H9 (cell line): Measurements from ENCODE around the gene CDYL2. TPM values are rescaled to one million over a fixed set of nuclear protein-coding genes. Genes with fewer than 3 reads are reported as not detected.

Experiments
- DNase-seq: peaks from one replicate; pipeline ENCODE4 v3.0.0-alpha.2; 2017
- H2AFZ ChIP-seq: one replicate; pipeline ENCODE4 v1.6.1; 2013; ENCODE audit warnings: mild to moderate bottlenecking, low read length, control low read depth, moderate library complexity
- H2AK5ac ChIP-seq: 2 replicates; pipeline ENCODE4 v1.6.1; 2013; ENCODE audit warnings: low read length, control low read depth, mixed read lengths; ENCODE audit not compliant: insufficient read length
- H2BK120ac ChIP-seq: one replicate; pipeline ENCODE4 v1.6.1; 2013; ENCODE audit warnings: low read depth, mild to moderate bottlenecking, low read length, control low read depth, inconsistent platforms; ENCODE audit not compliant: poor library complexity, severe bottlenecking
- H2BK12ac ChIP-seq: 2 replicates; pipeline ENCODE4 v1.6.1; 2013; ENCODE audit warnings: low read length, control low read depth, mixed read lengths, low read depth; ENCODE audit not compliant: insufficient read length
- H2BK15ac ChIP-seq: 2 replicates; pipeline ENCODE4 v1.6.1; 2013; ENCODE audit warnings: low read depth, low read length, control low read depth
- H2BK20ac ChIP-seq: one replicate; pipeline ENCODE4 v1.6.1; 2013; ENCODE audit warnings: low read depth, mild to moderate bottlenecking, low read length, control low read depth, inconsistent platforms; ENCODE audit not compliant: poor library complexity, severe bottlenecking
- H2BK5ac ChIP-seq: 2 replicates; pipeline ENCODE4 v1.6.1; 2013; ENCODE audit warnings: low read length, control low read depth, mixed read lengths; ENCODE audit not compliant: insufficient read length
- H3K14ac ChIP-seq: 2 replicates; pipeline ENCODE4 v1.6.1; 2013; ENCODE audit warnings: low read length, control low read depth; ENCODE audit not compliant: insufficient read depth
- H3K18ac ChIP-seq: 2 replicates; pipeline ENCODE4 v1.6.1; 2013; ENCODE audit warnings: low read depth, mild to moderate bottlenecking, mixed read lengths, low read length, control low read depth; ENCODE audit not compliant: insufficient read length
- H3K23ac ChIP-seq: 2 replicates; pipeline ENCODE4 v1.6.1; 2013; ENCODE audit warnings: low read length, control low read depth, mixed read lengths, low read depth; ENCODE audit not compliant: insufficient read length
- H3K23me2 ChIP-seq: 2 replicates; pipeline ENCODE4 v1.6.1; 2013; ENCODE audit warnings: low read depth, mild to moderate bottlenecking, mixed read lengths, low read length, control low read depth; ENCODE audit not compliant: insufficient read length, poor library complexity, severe bottlenecking
- H3K27ac ChIP-seq: 2 replicates; pipeline ENCODE4 v1.5.1; 2013; ENCODE audit warnings: low read length, control low read depth, mixed read lengths, low read depth; ENCODE audit not compliant: insufficient read length
- H3K27me3 ChIP-seq: 2 replicates; pipeline ENCODE4 v1.6.1; 2013; ENCODE audit warnings: low read length, control low read depth, inconsistent platforms; ENCODE audit not compliant: insufficient read depth
- H3K4ac ChIP-seq: 2 replicates; pipeline ENCODE4 v1.6.1; 2013; ENCODE audit warnings: low read depth, mild to moderate bottlenecking, control low read depth, inconsistent platforms, low read length, moderate library complexity
- H3K4me1 ChIP-seq: 2 replicates; pipeline ENCODE4 v1.6.1; 2013; ENCODE audit warnings: low read length, control low read depth, inconsistent platforms; ENCODE audit not compliant: insufficient read depth
- H3K4me2 ChIP-seq: 2 replicates; pipeline ENCODE4 v1.6.1; 2013; ENCODE audit warnings: low read length, control low read depth, mixed read lengths; ENCODE audit not compliant: insufficient read length, insufficient read depth
- H3K56ac ChIP-seq: 2 replicates; pipeline ENCODE4 v1.6.1; 2013; ENCODE audit warnings: low read depth, mild to moderate bottlenecking, mixed read lengths, low read length, control low read depth; ENCODE audit not compliant: insufficient read length
- H3K79me1 ChIP-seq: 2 replicates; pipeline ENCODE4 v1.6.1; 2013; ENCODE audit warnings: low read depth, mild to moderate bottlenecking, moderate library complexity, low read length, control low read depth, inconsistent platforms; ENCODE audit not compliant: insufficient read depth, poor library complexity, severe bottlenecking
- H3K79me2 ChIP-seq: 2 replicates; pipeline ENCODE4 v1.6.1; 2013; ENCODE audit warnings: low read length, control low read depth, inconsistent platforms; ENCODE audit not compliant: insufficient read depth
- H3K9ac ChIP-seq: 2 replicates; pipeline ENCODE4 v1.6.1; 2013; ENCODE audit warnings: low read length, control low read depth, mixed read lengths; ENCODE audit not compliant: insufficient read length; ENCODE audit errors: extremely low read depth
- H3K9me3 ChIP-seq: one replicate; pipeline ENCODE4 v1.6.1; 2013; ENCODE audit warnings: low read depth, low read length, inconsistent platforms; ENCODE audit not compliant: control insufficient read depth
- H3T11ph ChIP-seq: one replicate; pipeline ENCODE4 v1.6.1; 2013; ENCODE audit warnings: mild to moderate bottlenecking, low read length, control low read depth, inconsistent platforms
- H4K20me1 ChIP-seq: one replicate; pipeline ENCODE4 v1.6.1; 2013; ENCODE audit not compliant: control insufficient read depth, insufficient read length, insufficient read depth
- H4K5ac ChIP-seq: 2 replicates; pipeline ENCODE4 v1.6.1; 2013; ENCODE audit warnings: low read depth, mild to moderate bottlenecking, mixed read lengths, low read length, control low read depth; ENCODE audit not compliant: insufficient read length
- H4K8ac ChIP-seq: replicated peaks from 2 replicates; pipeline ENCODE4 v1.6.1; 2013; ENCODE audit warnings: low read length, control low read depth, mixed read lengths, low read depth; ENCODE audit not compliant: insufficient read length
- H4K91ac ChIP-seq: 2 replicates; pipeline ENCODE4 v1.6.1; 2013; ENCODE audit warnings: low read depth, mild to moderate bottlenecking, moderate library complexity, mixed read lengths, low read length, control low read depth; ENCODE audit not compliant: insufficient read length
- H3K27ac Mint-ChIP-seq, 3 experiments: 2 replicates in 2 of 3; 3 replicates in 1 of 3; pipeline ENCODE4 v1.8.0; 2020 to 2021; ENCODE audit warnings: mixed read lengths in 3 of 3, mild to moderate bottlenecking in 1 of 3, moderate library complexity in 1 of 3
- H3K27me3 Mint-ChIP-seq: 2 replicates; pipeline ENCODE4 v1.8.0; 2021; ENCODE audit warnings: low read depth, mild to moderate bottlenecking, moderate library complexity, mixed read lengths
- H3K36me3 Mint-ChIP-seq, 3 experiments: 2 replicates in 2 of 3; 3 replicates in 1 of 3; pipeline ENCODE4 v1.8.0; 2020 to 2021; ENCODE audit warnings: low read depth in 3 of 3, mixed read lengths in 3 of 3; ENCODE audit not compliant: insufficient read depth in 1 of 3
- H3K4me1 Mint-ChIP-seq, 2 experiments: 2 replicates each; pipeline ENCODE4 v1.8.0; 2020; ENCODE audit warnings: mixed read lengths in 2 of 2
- H3K4me3 Mint-ChIP-seq, 2 experiments: 2 replicates in 1 of 2; 3 replicates in 1 of 2; pipeline ENCODE4 v1.8.0; 2020 to 2021; ENCODE audit warnings: mild to moderate bottlenecking in 2 of 2, mixed read lengths in 2 of 2, moderate library complexity in 1 of 2
- H3K9me3 Mint-ChIP-seq, 2 experiments: 2 replicates in 1 of 2; 3 replicates in 1 of 2; pipeline ENCODE4 v1.8.0; 2020; ENCODE audit warnings: mild to moderate bottlenecking in 2 of 2, mixed read lengths in 2 of 2, moderate library complexity in 1 of 2
- WGBS: extraction: QIAGEN DNeasy Blood & Tissue Kit; methylation state at CpG from one replicate; pipeline ENCODE4 v1.1.7; 2013; ENCODE audit warnings: missing lambda C conversion rate, low lambda C conversion rate, mixed read lengths; ENCODE audit not compliant: insufficient read length; ENCODE audit errors: extremely low coverage; 5-methylcytosine and 5-hydroxymethylcytosine counted together
- total RNA-seq: library from RNA; stranded (reverse); gene quantifications from 2 replicates; pipeline ENCODE4 v1.2.1, GENCODE V29; 2021
- TF ChIP-seq, protein P1 (sequence below): fragments of 200-600 bp; sonication (generic); conservative IDR thresholded peaks from 3 replicates; pipeline ENCODE4 v1.8.0; 2021; ENCODE audit warnings: antibody characterized with exemption, mild to moderate bottlenecking

CDYL2 gene
- total RNA-seq, 1 experiment from 2014 or later: 4.2 TPM

DNA sequence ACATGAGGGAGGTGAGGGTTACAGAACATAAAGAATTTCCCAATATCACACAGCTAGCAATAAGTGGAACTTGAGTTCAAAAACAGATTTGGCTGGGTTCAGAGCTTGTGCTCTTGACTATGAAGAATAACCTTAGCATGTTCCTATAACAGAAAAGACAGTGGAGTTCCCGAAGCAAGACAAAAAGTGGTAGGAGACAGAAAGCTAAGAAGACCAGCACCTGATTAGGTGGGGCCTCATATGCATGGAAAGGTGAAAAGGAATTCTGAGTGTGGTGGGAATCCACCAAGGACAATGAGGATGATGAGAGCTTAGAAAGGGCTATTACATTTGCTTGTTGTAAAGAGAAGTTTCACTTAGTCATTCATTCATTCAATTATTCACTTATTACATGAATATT, 26.6 kb upstream of the CDYL2 start:
- 0 out of 2 replicates have a peak, but pooled peaks cover 2% of the 10 kb centered on the region for H3K27me3 ChIP-seq
- no peaks in the 10 kb centered on the region for H3K9me3 ChIP-seq
- no peak overlapping the region for H4K91ac ChIP-seq
- Mint-ChIP-seq H3K27ac (no peak overlapping the region; a peak in 1 of 7 replicates), H3K27me3 (peaks cover 16% of the 10 kb centered on the region), H3K4me3 (no peak overlapping the region), H3K9me3 (no peaks in the 10 kb centered on the region), H3K36me3 (no peaks in the 10 kb centered on the region), H3K4me1 (no peaks in the 10 kb centered on the region)
- no CpG with 5 or more reads among the region's 1 CpG for WGBS
- H3T11ph ChIP-seq: no peak overlapping the region
- H3K27ac ChIP-seq: no peak overlapping the region
- H3K4me1 ChIP-seq: no peaks in the 10 kb centered on the region
- no peak overlapping the region for H3K4ac ChIP-seq
- H4K8ac ChIP-seq: no peak overlapping the region
- no peaks in the 10 kb centered on the region for H3K79me2 ChIP-seq
- H3K79me1 ChIP-seq: no peaks in the 10 kb centered on the region
- no peak overlapping the region for H3K56ac ChIP-seq
- H2BK5ac ChIP-seq: no peak overlapping the region
- H3K4me2 ChIP-seq: no peak overlapping the region
- no peak overlapping the region for H2BK120ac ChIP-seq
- H2BK12ac ChIP-seq: no peak overlapping the region
- H3K23ac ChIP-seq: no peak overlapping the region
- no peak overlapping the region for H3K9ac ChIP-seq
- no peak overlapping the region for H2AK5ac ChIP-seq
- H3K14ac ChIP-seq: no peak overlapping the region
- no peak for DNase-seq
- H2BK20ac ChIP-seq: no peak overlapping the region
- H4K20me1 ChIP-seq: no peaks in the 10 kb centered on the region
- H3K18ac ChIP-seq: no peak overlapping the region
- H2AFZ ChIP-seq: no peak overlapping the region
- no peaks in the 10 kb centered on the region for H3K23me2 ChIP-seq
- no peak overlapping the region for H4K5ac ChIP-seq
- TF ChIP-seq, protein P1, sequence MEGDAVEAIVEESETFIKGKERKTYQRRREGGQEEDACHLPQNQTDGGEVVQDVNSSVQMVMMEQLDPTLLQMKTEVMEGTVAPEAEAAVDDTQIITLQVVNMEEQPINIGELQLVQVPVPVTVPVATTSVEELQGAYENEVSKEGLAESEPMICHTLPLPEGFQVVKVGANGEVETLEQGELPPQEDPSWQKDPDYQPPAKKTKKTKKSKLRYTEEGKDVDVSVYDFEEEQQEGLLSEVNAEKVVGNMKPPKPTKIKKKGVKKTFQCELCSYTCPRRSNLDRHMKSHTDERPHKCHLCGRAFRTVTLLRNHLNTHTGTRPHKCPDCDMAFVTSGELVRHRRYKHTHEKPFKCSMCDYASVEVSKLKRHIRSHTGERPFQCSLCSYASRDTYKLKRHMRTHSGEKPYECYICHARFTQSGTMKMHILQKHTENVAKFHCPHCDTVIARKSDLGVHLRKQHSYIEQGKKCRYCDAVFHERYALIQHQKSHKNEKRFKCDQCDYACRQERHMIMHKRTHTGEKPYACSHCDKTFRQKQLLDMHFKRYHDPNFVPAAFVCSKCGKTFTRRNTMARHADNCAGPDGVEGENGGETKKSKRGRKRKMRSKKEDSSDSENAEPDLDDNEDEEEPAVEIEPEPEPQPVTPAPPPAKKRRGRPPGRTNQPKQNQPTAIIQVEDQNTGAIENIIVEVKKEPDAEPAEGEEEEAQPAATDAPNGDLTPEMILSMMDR: no peak
- no peak overlapping the region for H2BK15ac ChIP-seq
